ENCODE results near the gene PIEZO2.

The PIEZO2 gene

DNA sequence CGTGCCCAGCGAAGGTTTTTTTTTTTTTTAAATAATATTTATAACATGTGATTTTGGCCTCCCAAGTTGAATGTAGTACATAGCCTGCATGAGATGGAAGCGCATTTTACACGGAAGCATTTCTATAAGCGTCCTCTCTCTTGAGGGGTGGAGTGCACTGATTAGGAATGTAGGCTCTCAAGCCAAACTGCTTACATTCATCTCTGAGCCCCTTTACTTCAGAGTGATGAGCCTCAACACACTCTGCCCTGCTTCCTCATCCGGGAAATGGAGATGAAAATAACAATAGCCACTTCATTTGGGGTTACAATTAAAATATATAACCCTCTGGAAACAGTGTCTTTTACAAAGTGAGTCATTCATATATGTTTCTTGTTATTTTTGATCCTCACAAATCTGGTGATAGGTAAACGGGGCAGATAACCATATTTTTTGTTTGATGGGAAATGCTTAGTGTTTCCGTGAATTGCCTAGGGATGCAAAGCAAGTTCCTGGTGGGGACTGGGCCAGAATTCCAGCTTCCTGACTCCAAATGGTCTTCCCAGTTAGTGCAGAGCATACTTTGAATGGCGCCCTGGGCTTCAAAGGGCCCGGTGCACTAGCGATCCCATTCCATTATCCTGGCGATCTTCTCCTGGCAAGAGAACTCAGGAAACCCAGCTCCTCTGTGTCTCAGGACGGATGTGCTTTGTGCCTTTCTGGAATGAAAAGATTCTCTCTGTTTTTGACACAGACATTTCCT lies 124.3 kb downstream of the PIEZO2 start:
- DNase-seq: no peak

DNA sequence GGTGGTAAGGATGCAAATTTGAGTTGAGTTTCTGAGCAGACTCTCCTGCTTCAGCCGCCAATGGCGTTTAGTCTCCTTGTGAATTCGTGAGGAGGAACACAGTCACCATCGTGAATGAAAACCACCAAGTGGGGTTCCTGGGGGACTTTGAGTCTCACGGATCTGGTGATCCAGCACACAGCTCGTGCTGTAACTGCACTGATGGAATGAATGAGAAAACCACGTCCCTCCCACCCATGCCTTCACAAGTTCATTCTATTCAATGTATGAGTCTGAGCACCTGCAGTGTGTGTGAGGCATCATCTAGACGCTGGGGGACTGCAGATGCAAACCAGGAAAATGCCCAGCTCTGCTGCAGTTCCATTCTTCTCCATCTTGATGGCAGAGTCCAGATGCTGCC lies 127.9 kb downstream of the PIEZO2 start:
- no peak for DNase-seq

DNA sequence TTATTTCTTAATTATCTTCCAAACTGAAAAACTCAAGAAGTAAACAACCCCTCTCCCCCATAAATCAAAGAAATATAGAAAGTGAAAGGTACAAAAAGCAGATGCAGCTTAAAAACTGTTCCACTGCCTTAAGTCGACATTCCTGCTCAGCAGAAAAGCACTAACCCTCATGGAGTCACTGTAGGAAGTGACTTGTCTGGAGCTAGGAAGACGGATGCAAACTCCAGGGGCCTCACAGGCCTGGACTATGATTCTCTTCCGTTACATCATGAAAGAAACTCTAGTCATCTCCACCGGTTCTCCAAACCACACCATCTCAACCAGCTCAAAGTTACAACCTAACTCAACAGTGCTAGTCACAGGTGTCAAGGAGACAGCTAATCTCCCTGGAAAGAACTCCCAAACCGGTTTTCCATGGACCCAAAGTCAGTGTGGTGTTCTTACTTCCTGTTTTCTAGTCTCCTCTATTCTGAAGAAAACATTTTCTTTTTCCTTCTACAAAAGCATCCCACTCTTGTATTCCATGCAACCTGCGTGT lies 128.4 kb downstream of the PIEZO2 start:
- DNase-seq: no peak

DNA sequence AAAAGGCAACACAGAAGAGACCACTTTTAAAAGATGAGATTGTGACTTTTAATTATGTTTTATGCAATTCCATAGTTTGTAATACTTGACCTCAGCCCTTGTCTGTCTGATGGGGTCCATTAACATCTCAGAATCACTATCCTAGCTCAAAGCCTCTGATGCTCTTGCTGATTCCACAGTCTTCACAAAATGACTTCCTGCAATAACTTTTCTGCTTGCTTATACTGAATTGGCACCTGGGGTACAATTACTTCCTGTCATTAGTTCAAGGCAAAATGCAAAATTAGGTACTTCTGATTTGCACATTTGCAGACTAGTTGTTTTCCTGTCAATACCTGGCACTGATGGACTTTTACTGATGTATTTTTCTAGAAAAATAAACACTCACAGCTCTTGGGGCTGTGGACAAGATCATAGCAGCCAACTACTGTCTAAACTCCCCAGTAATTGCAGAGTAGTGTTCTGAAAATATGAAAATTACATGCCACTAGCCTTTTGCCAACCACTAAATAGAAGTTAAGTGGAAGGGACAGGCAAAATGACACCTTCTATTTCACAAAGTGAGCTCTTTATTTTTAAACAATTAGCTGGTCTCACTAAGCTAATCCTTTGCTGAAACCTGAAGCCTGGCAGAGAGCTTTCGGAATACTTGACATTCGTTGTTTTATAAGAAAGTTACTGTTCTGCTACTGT lies 129.1 kb downstream of the PIEZO2 start:
- DNase-seq: no peak

DNA sequence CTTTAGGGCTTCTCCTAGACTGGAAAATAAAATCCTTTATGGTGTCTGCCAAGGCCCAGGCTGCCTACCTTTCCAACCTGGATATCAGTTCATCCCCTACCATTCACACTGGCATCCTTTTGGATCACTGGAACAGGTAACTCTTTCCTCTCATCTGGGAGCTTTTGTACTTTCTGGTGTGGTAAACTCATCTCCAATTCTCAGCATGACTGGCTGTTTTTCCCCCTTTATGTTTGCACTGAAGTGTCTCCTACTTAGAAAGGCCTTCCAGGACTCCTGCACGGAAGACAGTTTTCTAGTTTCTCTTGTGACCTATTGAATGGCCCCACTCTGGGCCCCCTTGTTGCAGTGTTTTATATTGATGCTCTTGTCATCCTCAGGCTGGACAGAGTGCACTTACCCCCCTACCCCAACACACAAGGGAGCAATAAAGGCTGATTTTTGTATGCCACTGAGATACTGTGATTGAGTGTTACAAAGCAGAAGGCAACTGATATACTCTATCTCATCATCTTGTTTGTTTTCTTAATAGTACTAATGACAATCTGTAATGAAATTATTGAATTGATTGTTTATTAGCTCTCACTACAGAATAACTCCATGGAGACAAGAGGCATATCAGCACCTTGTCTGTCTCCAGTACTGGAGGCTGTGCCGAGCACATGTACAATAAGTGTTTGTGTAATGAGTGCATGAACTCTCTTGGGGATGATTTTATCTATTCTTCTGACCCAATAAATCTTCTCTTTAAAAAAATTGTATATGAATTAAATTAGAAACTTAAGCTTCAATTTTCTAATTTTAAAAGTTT lies 129.9 kb downstream of the PIEZO2 start:
- DNase-seq: no peak

DNA sequence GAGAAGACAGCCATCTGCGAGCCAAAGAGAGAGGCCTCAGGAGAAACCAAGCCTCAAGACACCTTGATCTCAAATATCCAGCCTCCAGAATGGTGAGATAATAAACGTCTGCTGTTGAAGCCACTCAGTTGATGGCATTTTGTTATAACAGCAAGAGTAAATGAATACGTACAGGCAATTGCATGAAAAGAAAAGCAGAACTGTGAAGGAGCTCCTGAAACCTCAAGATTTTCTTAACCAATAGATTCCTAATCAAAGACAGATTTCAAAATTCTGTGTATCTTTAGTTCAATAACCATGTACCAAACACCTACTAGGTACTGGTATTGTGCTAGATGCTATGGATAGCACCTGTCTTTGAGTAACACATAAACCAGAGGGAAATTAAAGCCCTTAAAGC lies 139.5 kb downstream of the PIEZO2 start:
- no peak for DNase-seq

DNA sequence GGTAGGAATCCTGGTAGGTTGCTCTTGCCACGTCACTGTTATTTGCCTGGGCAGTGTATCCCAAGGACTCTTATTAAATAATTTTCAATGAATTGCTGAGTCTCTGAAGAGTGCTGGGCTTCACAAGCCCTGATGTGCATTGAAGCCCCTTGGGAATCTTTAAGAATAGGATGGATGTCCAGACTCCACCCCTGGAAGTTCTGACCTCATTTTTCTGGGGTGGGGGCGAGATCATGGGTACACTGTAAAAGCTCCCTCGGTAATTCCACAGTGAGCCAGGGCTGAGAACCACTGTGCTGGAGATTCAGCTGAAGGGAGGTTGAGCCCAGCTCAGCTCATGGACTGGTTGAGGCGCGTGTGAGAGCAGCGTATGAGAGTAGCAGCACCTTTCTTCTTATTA lies 140.2 kb downstream of the PIEZO2 start:
- no peak for DNase-seq

DNA sequence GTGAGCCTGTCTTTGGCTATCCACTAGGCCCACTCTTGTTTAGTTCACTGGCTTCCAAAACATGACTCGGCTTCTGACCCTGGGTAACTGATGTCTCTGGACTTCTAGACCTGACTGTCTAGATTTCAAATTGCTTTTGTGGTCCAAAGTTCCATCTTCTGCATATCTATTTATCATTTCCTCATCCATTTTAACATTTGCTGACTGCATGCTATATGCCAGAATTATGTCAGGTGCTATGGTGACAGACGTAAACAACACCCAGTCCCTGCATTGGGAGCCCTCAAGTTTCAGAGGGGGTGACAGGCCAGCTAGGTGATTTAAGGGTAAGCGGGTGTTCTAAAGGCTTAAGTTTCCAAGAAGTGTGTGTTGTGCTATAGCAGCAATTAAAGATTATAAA lies 140.9 kb downstream of the PIEZO2 start:
- DNase-seq: no peak

DNA sequence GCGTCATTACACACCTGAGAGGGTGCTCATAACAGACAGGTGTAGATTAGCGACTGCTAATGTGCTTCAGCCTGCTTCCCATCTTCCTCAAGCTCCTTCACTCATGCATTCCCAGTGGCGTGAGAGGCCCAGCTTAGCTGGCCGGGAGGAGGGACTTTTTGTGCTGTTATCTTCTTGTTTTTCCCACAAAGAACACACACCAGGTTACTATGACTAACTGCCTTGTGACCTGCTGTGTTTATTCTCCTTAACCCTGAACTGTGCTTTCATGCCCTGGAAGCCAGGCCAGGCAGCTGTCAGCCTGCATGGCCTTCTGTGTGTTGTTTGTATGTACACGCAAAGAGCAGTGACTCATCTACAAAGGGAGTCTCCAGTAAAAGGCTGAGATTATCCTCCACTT lies 143.8 kb downstream of the PIEZO2 start:
- DNase-seq: no peak

DNA sequence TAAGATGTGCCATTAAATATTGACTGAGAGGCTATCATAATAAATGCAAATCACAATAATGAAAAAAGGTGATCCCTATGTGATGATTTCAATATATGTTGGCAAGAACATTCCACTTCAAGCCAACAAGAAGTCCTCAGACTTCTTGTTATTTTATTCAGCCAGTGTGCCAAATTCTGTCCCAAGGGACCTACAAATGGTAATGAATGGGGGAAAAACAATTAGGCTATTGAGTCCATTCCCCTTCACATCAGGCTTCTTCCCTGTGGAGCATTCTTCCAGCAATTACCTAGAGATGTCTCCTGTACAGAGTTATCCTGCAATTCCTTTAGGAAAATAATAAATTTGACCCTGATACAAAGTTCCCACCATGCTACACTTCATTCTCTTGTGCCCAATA lies 144.4 kb downstream of the PIEZO2 start:
- no peak for DNase-seq

DNA sequence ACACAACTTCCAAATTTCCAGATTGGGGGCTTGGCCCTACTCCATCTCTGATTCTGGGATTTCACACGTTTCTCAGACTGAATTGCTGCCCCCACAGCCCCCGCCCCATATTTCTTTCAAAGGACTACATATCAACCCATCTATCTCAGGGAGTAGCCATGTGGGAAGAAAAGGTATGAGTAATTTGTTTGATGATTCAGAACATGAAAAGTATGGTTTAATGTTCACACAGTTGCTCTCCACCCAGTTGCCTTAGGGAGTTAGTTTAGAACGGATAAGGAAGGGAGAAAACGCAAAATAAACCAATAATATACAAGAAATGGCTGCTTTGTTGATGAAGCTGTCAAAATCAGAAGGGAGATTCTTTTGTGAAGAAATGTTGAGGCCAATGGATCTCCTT lies 145.1 kb downstream of the PIEZO2 start:
- no peak for DNase-seq

DNA sequence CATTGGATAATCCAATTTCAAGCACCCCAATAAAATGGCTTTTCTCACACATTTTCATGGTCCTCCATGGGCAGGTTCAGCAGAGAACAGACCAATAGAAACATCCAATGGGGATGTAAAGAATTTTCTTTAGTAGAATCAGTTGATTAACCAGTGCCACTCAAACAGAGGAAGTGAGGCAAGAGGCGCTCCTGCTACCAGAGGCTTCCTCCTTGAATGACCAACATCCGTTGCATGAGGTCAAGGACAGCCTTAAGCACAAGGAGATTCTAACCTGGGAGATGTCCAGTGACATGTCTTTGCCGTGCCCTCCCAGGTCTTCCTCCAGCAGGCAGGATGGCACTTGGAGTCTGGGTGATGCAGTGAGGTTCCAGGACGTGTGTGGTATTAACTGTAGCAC lies 146.6 kb downstream of the PIEZO2 start:
- DNase-seq: no peak

DNA sequence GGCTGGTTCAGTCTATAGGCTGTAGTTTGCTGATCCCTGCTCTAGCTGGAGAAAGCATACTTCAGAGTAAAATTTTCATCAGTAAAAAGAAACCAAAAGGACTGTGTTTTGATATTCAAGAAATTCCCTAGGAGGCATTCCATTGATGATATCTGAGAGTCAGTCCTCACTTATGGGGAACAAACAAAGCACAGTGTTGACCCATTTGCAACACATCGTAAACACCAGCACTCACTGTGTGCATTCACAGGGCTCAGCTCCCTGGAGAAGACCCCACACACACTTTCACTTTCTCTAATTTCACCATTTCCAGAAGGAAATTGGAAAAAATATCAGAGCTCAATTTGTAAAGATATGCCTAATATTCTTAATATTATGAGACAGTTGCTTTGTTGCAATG lies 147.1 kb downstream of the PIEZO2 start:
- no peak for DNase-seq

DNA sequence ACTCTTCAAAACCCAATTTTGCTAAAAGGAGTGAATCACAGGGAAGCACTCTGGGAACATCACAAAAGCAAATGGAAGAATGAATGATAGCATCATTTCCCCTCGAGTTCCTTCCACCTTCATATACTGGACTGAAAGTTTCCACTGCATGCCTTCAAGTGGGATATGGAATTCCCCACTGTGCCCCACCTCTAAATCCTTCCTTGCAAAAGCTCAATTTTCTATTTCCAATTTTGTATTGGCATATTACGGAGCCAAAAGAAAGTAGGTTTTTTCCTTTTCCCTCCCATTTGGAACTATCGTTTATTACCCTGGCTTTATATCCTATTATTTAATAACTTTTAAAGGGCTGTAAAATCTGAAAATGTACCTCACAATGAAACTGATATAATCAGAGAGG lies 149.3 kb downstream of the PIEZO2 start:
- no peak for DNase-seq

DNA sequence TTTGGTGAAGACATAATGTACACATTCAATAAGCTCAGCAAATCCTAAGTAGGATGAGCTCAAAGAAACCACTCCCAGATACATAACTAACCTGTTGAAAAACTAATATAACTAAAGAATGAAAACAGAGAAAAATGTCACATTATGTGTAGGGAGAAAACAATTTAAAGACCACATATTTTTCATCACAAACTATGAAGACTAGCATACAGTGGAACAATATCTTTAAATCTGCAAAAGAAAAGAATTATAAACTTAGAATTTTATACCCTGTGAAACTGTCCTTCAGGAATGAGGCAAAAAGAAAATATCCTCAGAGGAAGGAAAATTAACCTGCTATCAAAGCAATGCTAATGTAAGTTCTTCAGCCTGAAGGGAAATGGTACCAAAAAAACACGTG lies 151.5 kb downstream of the PIEZO2 start:
- no peak for DNase-seq

DNA sequence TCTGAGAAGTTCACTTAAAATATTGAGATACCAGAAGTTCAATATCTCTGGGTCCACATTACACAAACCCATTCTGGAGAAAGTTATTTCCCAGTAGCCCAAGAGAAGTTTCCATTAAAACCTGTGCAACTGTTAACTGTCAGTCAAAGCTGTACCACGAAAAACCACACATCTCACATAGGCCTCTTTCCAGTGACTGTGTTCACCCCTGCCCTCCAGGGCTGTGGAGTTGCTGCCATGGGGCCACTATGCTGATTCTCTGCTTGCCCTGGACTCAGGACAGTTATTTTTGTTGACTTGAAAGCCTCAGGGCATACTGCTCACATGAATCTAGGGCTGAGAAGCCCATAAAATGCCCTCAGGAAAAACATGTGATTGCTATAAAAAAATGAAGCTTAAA lies 153.8 kb downstream of the PIEZO2 start:
- no peak for DNase-seq

DNA sequence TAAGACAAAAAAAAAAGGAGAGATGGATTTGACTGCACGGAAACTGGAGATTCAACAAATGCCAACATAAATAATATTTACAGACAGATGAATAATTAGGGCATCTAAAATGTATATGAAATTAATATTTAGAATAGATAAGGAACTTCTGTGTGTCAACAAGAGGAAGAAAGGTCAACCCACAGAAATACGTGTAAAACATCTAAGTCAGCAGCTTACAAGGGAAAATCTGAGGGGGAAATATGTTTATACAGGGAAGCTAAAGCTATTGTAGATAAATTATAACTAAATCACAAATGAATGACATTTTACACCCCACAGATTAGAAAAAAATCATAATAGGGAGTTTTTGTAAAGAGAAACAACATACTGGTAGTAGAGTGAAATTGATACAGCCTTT lies 159.9 kb downstream of the PIEZO2 start:
- no peak for DNase-seq

DNA sequence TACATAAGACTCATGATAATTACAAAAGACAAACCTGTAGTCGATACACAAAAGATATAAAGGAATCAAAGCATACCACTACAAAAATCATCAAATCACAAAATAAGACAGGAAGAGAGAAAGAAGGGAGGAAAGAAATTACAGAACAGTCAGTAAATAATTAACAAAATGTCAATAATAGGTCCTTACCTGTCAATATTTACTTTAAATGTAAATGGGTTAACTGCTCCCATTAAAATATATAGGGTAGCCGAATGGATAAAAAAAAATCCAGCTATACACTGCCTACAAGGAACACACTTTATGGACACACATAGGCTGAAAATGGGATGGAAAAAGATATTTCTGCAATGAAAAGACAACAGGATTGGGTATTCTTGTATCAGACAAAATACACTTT lies 163.7 kb downstream of the PIEZO2 start:
- DNase-seq: no peak

DNA sequence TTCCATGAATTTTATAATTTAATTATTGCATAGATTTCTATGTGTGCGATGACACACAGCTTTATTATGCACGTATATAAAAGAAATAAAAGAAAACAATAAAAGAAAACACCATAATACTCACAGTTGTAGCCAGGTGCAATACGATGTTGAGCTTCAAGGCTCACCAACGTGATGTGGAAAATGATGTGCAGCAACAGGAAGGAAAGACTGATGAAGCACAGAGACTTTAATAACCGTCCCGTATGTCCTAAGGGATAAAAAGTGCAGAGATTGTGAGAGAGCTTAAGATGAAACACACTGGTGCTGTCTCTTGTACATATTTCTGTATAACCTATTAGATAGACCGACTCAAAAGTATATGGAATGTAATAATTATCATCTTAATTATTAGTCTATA lies 170.0 kb downstream of the PIEZO2 start:
- DNase-seq: no peak

DNA sequence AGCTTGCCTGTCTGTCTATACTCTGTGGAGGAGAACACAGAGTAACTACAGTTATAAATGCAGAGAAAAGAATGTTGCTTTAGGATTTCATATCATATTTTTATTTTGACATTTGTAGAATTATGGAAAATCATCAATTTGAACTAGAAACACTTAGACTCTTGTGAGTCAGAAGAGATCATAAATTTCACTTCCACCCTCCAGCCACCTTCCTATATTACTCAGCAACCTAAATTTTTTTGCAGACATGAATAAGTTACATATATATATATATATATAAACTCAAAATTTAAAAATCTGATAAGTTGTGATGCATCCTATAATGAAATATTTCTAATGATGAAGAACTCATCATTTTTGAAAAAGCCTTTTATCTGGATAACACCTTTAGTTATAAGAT lies 172.3 kb downstream of the PIEZO2 start:
- no peak for DNase-seq

DNA sequence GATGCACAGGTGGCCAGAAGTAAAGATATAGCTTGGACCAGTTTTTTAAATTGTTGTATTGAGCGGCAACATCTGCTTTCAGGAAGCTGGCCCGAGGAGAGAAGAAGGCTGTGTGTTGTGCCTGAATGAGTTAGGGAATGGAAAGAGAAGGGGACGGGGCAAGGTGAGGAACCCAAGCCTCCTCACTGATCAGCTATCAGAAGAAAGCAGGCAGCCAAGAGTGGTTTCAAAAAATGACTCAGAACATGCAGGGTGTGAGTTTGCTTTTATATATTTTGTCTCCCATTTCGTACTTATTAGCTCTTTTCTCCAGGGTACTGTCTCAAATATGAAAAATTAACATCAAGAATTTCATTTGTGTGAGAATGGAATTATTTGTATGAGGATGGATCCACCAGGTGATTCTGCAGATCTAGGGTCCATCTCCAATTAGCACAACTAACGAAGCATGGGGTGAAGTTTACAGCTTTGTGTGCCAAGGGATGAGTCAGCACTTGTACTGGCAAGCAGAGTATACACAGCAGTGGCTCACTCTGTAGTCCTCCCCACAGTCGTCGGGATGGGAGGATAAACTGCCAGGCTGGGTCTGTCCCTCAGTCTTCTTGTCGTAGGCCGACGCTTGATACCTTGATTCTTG lies 175.7 kb downstream of the PIEZO2 start:
- no peak for DNase-seq

DNA sequence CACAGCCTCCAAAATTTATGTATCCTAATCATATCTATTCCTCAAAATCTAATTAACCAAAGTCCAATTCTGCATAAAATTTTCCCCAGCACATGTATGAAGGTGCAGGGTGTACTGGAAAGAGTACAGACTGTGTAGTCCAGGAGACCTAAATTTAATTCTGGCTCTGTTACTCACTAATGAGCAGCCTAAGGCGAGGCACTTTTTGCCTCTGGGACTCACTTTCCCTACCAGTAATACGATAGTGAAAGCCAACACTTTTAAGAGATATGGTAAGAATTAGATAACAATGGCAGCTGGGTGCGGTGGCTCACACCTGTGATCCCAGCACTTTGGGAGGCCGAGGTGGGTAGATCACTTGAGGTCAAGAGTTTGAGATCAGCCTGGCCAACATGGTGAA lies 177.7 kb downstream of the PIEZO2 start:
- DNase-seq: no peak

DNA sequence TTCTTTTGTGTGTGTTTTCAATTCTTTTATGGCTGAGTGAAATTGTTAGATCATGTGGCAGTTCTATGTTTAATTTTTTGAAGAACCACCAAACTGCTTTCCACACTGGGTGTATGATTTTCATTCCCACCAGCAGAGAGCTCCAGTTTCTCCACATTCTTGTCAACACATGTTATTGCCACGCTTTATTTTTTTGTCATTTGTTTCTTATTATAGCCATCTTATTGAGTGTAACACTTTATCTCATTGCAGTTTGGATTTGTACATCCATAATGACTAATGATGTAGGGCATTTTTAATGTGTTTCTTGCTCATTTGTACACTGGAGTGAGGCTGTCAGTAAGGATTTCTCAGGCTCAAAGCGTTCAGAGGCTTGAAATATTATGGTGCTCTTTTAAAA lies 184.2 kb downstream of the PIEZO2 start:
- DNase-seq: no peak
